HUES64 (cell line): ENCODE results near the gene GRM8.

ENCODE experiments used
- H3K27ac ChIP-seq: 2 replicates; pipeline ENCODE4 v1.7.0; 2013; ENCODE audit warnings: low read depth, low read length, inconsistent platforms
- H3K27me3 ChIP-seq: 2 replicates; pipeline ENCODE4 v1.6.1; 2013; ENCODE audit warnings: mild to moderate bottlenecking, low read length; ENCODE audit not compliant: insufficient read depth
- H3K36me3 ChIP-seq: 2 replicates; pipeline ENCODE4 v1.6.1; 2013; ENCODE audit warnings: mild to moderate bottlenecking, low read length; ENCODE audit not compliant: insufficient read depth
- H3K4me1 ChIP-seq: 2 replicates; pipeline ENCODE4 v1.6.1; 2013; ENCODE audit warnings: mild to moderate bottlenecking, low read length, moderate library complexity; ENCODE audit not compliant: insufficient read depth
- H3K4me3 ChIP-seq: 2 replicates; pipeline ENCODE4 v1.5.1; 2013; ENCODE audit warnings: mild to moderate bottlenecking, low read length, moderate library complexity
- H3K9ac ChIP-seq: 2 replicates; pipeline ENCODE4 v1.6.1; 2013; ENCODE audit warnings: mild to moderate bottlenecking, low read depth, low read length
- H3K9me3 ChIP-seq: 2 replicates; pipeline ENCODE4 v1.6.1; 2013; ENCODE audit warnings: low read depth, low read length; ENCODE audit not compliant: insufficient read depth
- WGBS: fragments of 150-250, 120-280 bp; methylation state at CpG from one replicate; pipeline ENCODE4 v1.1.7; 2013; ENCODE audit warnings: missing lambda C conversion rate; 5-methylcytosine and 5-hydroxymethylcytosine counted together

GRM8 gene

GRCh38 chr7:126436213-126436868 is 816.4 kb downstream of the GRM8 start:
- no peak overlapping the region for H3K27ac ChIP-seq
- H3K4me1 ChIP-seq, result peaks cover 4% of the 10 kb centered on the region; the same call in 1 of the 2 replicates
- no peak overlapping the region for H3K4me3 ChIP-seq
- H3K9me3 ChIP-seq, result no peaks in the 10 kb centered on the region
- no peaks in the 10 kb centered on the region for H3K27me3 ChIP-seq
- H3K9ac ChIP-seq, result no peak overlapping the region
- WGBS, result 47% methylated on average over 1 of the region's 2 CpGs
- H3K36me3 ChIP-seq, result no peaks in the 10 kb centered on the region

GRCh38 chr7:126426652-126427051 is 826.1 kb downstream of the GRM8 start:
- H3K27ac ChIP-seq, result no peak overlapping the region
- 91% methylated on average over 1 of the region's 1 CpG for WGBS
- H3K9ac ChIP-seq, result no peak overlapping the region
- peaks cover 3% of the 10 kb centered on the region for H3K4me1 ChIP-seq
- H3K4me3 ChIP-seq, result no peak overlapping the region
- no peaks in the 10 kb centered on the region for H3K36me3 ChIP-seq
- H3K9me3 ChIP-seq, result no peaks in the 10 kb centered on the region
- H3K27me3 ChIP-seq, result no peaks in the 10 kb centered on the region

GRCh38 chr7:126424985-126425384 is 827.8 kb downstream of the GRM8 start:
- no peak overlapping the region for H3K4me3 ChIP-seq
- peaks cover 3% of the 10 kb centered on the region for H3K4me1 ChIP-seq
- H3K27me3 ChIP-seq, result no peaks in the 10 kb centered on the region
- no peaks in the 10 kb centered on the region for H3K9me3 ChIP-seq
- WGBS, result 93% methylated on average over 1 of the region's 1 CpG
- H3K27ac ChIP-seq, result no peak overlapping the region
- no peaks in the 10 kb centered on the region for H3K36me3 ChIP-seq
- no peak overlapping the region for H3K9ac ChIP-seq

- 96% methylated on average over 3 of the region's 4 CpGs for WGBS
- Histone ChIP-seq H3K4me1 (no peaks in the 10 kb centered on the region), H3K36me3 (no peaks in the 10 kb centered on the region), H3K27ac (no peak overlapping the region), H3K9ac (no peak overlapping the region), H3K4me3 (no peak overlapping the region), H3K27me3 (no peaks in the 10 kb centered on the region), H3K9me3 (no peaks in the 10 kb centered on the region)
Measured at GRCh38 chr7:126419047-126419446, 833.7 kb downstream of the GRM8 start.

- WGBS, result 98% methylated on average over 1 of the region's 3 CpGs
- no peak overlapping the region for H3K27ac ChIP-seq
- H3K4me1 ChIP-seq, result no peaks in the 10 kb centered on the region
- no peaks in the 10 kb centered on the region for H3K36me3 ChIP-seq
- H3K4me3 ChIP-seq, result no peak overlapping the region
- H3K27me3 ChIP-seq, result no peaks in the 10 kb centered on the region
- H3K9me3 ChIP-seq, result no peaks in the 10 kb centered on the region
- H3K9ac ChIP-seq, result no peak overlapping the region
Measured at GRCh38 chr7:126411821-126412383, 840.8 kb downstream of the GRM8 start.

- 87% methylated on average over 3 of the region's 3 CpGs for WGBS
- no peaks in the 10 kb centered on the region for H3K27me3 ChIP-seq
- H3K4me3 ChIP-seq, result no peak overlapping the region
- no peak overlapping the region for H3K9ac ChIP-seq
- no peaks in the 10 kb centered on the region for H3K4me1 ChIP-seq
- H3K27ac ChIP-seq, result no peak overlapping the region
- H3K9me3 ChIP-seq, result no peaks in the 10 kb centered on the region
- H3K36me3 ChIP-seq, result no peaks in the 10 kb centered on the region
Measured at GRCh38 chr7:126411032-126411820, 841.5 kb downstream of the GRM8 start.

GRCh38 chr7:126403040-126403439 is 849.7 kb downstream of the GRM8 start:
- Histone ChIP-seq H3K27me3 (no peaks in the 10 kb centered on the region), H3K36me3 (no peaks in the 10 kb centered on the region), H3K9ac (no peak overlapping the region), H3K4me1 (peaks cover 6% of the 10 kb centered on the region; the same call in 1 of the 2 replicates), H3K4me3 (no peak overlapping the region), H3K9me3 (no peaks in the 10 kb centered on the region), H3K27ac (no peak overlapping the region)
- WGBS, result no CpG with 5 or more reads among the region's 1 CpG

GRCh38 chr7:126401918-126402317 is 850.8 kb downstream of the GRM8 start:
- H3K4me3 ChIP-seq, result no peak overlapping the region
- H3K27ac ChIP-seq, result no peak overlapping the region
- H3K36me3 ChIP-seq, result no peaks in the 10 kb centered on the region
- H3K9me3 ChIP-seq, result no peaks in the 10 kb centered on the region
- no peak overlapping the region for H3K9ac ChIP-seq
- H3K27me3 ChIP-seq, result no peaks in the 10 kb centered on the region
- H3K4me1 ChIP-seq, result peaks cover 6% of the 10 kb centered on the region; the same call in 1 of the 2 replicates

GRCh38 chr7:126398851-126399529 is 853.8 kb downstream of the GRM8 start:
- Histone ChIP-seq H3K4me1 (peaks cover 6% of the 10 kb centered on the region; the same call in 1 of the 2 replicates), H3K27me3 (no peaks in the 10 kb centered on the region), H3K27ac (no peak overlapping the region), H3K9me3 (no peaks in the 10 kb centered on the region), H3K36me3 (no peaks in the 10 kb centered on the region), H3K4me3 (no peak overlapping the region), H3K9ac (no peak overlapping the region)
- 94% methylated on average over 3 of the region's 3 CpGs for WGBS

GRCh38 chr7:126398285-126398684 is 854.5 kb downstream of the GRM8 start:
- Histone ChIP-seq H3K27ac (no peak overlapping the region), H3K27me3 (no peaks in the 10 kb centered on the region), H3K4me3 (no peak overlapping the region), H3K36me3 (no peaks in the 10 kb centered on the region), H3K4me1 (peaks cover 6% of the 10 kb centered on the region; the same call in 1 of the 2 replicates), H3K9me3 (no peaks in the 10 kb centered on the region), H3K9ac (no peak overlapping the region)

- Histone ChIP-seq H3K4me1 (no peaks in the 10 kb centered on the region), H3K9ac (no peak overlapping the region), H3K9me3 (no peaks in the 10 kb centered on the region), H3K36me3 (no peaks in the 10 kb centered on the region), H3K27me3 (no peaks in the 10 kb centered on the region), H3K27ac (no peak overlapping the region), H3K4me3 (no peak overlapping the region)
- 80% methylated on average over 7 of the region's 7 CpGs for WGBS
Measured at GRCh38 chr7:126394406-126394805, 858.3 kb downstream of the GRM8 start.
